Activated T-helper 9 cell treated with anti-CD3 and anti-CD28 coated beads, Interleukin-2, amount 50 U/mL, for 16 hours (primary cell): ENCODE measurements around the gene THOC5.
"Not testable (repeated sequence)": the region's sequence is repeated elsewhere in the genome, so short reads cannot be mapped to it uniquely, and the experiment has no call there.

ENCODE experiments used
- DNase-seq: peaks from one replicate; pipeline ENCODE4 v3.0.0-alpha.2; 2020; ENCODE audit warnings: low read depth

THOC5 gene

GRCh38 chr22:29563652-29564460 lies 10.3 kb upstream of the THOC5 start:
- no peak for DNase-seq

DNA sequence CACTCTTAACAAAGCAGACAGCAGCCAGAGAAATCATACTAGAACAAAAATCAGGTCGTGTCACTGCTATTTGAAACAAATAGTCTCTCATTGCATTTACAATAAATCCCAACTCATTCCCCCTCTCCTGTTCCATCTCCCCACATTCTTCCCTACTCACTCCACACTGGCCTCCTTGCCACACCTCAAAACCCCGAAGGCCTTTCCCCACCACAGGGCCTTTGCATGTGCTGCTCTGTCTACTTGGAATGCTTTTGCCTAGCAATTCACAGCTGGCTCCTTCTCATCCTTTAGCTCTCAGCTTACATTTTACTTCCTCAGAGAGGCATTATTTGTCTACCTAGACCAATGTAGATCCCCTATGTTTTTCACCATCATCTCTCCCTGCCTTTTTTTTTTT lies 6.3 kb upstream of the THOC5 start:
- DNase-seq: no peak

DNA sequence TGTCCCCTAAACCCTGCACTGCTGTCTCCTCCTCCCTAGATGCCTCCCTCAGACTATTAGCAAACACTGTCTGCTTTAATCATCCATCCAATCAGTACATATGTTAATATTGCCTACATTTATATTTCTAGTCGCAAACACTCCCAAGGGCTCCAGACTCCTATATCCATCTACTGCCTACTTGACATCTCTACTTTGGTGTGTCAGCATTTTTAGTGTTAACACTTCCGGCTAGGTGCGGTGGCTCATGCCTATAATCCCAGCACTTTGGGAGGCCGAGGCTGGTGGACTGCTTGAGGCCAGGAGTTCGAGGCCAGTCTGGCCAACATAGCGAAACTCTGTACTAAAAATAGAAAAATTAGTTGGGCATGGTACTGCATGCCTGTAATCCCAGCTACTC lies 5.5 kb upstream of the THOC5 start:
- DNase-seq: no peak

DNA sequence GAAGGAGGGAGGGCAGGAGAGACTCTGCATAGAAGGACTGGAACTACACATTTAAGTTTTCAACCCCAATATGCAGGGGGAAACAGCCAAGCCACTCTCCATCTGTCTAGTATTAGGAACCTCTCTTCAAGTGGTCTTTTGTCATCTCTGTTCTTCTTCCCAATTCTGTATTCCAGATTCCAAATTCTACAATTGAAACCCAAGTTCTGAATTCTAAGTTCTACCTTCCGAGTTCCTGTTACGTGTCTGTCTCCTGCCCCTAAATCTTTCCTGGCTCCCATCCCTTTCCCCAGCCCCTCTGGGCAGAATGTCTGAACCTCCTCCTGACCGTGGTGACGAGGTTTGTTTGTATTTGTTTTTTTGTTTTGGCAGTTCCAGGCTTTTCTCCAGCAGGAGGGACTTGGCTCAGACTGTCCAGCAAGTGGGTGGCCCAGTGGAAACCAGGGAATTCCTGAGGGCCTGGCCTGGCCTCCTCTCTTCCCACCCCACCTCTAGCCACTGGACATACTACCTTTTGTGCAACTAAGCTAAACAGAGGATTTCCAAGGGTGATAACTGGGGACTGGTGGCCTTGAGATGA lies 1.6 kb upstream of the THOC5 start:
- DNase-seq: no peak

GRCh38 chr22:29552357-29552756 lies 1.2 kb downstream of the THOC5 start:
- DNase-seq: not testable (repeated sequence)

- no peak for DNase-seq
Measured at GRCh38 chr22:29550005-29550404, 3.6 kb downstream of the THOC5 start.

DNA sequence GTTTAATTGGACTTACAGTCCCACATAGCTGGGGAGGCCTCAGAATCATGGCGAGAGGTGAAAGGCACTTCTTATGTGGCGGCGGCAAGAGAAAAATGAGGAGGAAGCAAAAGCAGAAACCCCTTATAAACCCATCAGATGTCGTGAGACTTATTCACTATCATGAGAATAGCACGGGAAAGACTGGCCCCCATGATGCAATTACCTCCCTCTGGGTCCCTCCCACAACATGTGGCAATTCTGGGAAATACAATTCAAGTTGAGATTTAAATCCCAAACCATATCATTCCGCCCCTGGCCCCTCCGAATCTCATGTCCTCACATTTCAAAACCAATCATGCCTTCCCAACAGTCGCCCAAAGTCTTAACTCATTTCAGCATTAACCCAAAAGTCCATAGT lies 8.5 kb downstream of the THOC5 start:
- DNase-seq: not testable (repeated sequence)

- DNase-seq: no peak
Measured at GRCh38 chr22:29541845-29542244, 11.7 kb downstream of the THOC5 start.

- DNase-seq: no peak
Measured at GRCh38 chr22:29539105-29539504, 14.5 kb downstream of the THOC5 start.

DNA sequence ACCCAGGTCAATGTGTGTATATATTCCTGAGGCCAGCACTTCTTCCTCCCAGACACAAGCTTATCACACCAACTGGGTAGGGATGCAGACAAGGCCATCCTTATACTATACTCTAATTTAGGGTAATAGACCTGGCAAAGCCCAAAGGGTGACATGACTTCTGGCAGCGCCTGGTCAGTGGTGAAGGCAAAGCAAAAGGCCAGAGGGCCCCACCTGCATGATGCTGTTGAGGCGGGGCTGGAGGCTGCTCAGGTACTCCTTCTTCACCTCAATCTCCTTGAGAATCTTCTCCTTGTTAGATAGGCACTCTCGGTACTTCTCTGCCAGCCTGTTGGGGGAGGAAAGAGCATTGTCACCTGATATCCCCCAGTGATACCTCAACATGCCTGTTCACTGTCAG lies 17.1 kb downstream of the THOC5 start:
- no peak for DNase-seq

GRCh38 chr22:29531419-29531818 lies 22.1 kb downstream of the THOC5 start:
- DNase-seq: no peak

DNA sequence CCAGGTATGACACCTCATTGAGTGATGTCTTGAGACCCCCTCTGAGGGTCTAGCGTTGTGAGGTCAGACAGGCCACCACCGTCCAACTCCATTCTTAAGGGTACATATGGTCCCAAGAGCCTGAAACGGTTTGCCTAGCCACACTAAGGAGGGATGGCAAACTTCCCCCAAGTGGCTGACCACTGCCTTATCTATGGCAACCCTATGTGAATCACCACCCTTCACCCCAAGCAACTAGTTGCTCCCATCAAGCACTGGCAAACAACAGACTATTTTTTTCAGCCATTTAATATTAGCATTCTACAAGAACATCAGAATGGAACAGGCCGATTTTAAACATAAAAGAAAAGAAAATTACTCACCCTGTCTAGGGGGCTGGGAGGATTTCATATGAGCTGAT lies 22.8 kb downstream of the THOC5 start:
- no peak for DNase-seq

DNA sequence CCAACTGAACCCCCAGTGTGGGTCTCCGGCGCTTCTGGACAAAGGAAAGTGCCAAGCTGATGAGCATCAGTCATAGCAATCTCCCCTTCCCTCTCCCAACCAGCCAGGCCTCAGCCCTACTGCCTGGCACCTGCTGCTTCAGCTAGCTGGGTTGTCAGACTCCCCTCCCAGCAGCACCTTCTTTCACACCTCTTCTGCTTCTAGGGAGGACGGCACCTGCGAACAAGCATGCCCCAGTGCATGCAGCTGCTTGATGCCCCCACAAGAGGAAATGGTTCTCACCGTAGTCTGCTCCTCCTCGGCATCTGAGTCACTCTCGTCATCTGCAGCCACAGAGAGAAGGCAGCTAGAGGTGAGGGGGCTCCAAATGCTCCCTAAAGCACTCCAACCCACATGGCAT lies 25.4 kb downstream of the THOC5 start:
- DNase-seq: no peak

DNA sequence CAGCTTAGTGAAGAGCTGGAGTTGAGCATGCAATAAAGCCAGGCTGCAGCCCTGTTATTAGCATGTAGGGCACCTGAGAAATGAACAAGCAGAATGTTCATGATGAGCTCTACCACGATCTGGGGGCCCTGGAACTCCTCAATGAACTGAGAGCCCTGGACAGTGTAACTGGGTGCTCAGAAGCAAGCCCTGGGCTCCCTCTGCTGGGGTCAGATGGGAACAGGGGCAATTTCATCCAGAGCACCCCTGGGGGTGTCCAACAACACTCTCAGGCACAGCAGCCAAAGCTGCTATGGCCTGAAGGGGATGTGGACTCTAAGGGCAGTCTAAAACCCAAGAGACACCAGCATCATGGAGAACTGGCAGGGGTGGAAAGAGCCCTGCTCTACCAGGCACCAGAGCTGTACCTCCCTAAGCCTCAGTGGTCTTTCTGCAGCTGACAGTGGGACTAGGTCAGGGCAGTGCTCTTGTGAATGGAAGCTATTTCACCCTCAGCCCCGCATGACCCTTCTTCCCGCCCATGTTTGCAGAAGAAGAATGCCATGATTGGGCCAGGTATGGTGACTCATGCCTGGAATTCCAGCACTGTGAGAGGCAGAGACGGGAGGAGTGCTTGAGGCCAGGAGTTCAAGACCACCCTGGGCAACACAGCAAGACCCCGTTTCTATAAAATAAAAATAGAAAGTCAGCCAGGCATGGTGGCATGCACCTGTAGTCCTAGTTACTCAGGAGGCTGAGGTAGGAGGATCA lies 28.9 kb downstream of the THOC5 start:
- DNase-seq: no peak

- DNase-seq: no peak
Measured at GRCh38 chr22:29523761-29524160, 29.8 kb downstream of the THOC5 start.

DNA sequence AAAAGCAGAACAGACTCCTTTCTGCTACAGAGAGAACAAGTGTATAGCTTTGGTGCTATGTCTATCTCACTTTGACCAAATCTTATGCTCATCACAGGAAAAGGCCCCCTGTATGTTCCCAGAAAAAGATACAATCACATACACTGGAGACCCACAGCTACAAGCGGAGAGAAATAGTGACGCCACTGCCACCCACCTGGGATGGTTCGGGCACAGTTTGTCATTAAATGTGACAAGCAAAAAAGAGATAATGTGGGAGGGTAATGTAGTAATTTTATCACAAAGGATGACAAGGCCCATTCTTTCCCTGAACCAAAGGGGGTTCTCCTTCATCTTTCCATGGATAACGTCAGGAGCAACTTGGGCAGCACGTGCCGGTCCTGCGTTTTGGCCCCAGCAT lies 32.0 kb downstream of the THOC5 start:
- DNase-seq: no peak

DNA sequence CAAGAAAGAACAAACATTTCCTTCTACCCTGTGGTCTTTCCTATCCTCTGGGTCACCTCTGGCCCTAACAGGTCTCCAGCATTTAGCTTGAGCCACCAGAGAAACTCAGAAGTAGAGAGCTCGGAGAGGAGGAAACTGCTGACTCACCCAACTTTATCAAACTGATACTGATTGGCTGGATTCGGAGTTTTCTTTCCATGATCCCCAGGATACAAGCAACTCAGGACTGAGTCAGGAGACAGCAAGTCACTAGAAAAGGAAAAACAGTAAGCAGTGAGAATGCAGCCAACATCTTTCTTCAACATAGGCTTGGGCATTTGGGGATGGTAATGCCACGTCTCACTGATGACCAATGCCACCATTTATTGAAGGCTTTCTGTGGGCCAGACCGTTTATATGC lies 32.7 kb downstream of the THOC5 start:
- no peak for DNase-seq

- DNase-seq: no peak
Measured at GRCh38 chr22:29519996-29520395, 33.6 kb downstream of the THOC5 start.

- DNase-seq: no peak
Measured at GRCh38 chr22:29518427-29518826, 35.1 kb downstream of the THOC5 start.

GRCh38 chr22:29517215-29517908 lies 36.2 kb downstream of the THOC5 start:
- DNase-seq: no peak

GRCh38 chr22:29512031-29512430 lies 41.5 kb downstream of the THOC5 start:
- DNase-seq: no peak

DNA sequence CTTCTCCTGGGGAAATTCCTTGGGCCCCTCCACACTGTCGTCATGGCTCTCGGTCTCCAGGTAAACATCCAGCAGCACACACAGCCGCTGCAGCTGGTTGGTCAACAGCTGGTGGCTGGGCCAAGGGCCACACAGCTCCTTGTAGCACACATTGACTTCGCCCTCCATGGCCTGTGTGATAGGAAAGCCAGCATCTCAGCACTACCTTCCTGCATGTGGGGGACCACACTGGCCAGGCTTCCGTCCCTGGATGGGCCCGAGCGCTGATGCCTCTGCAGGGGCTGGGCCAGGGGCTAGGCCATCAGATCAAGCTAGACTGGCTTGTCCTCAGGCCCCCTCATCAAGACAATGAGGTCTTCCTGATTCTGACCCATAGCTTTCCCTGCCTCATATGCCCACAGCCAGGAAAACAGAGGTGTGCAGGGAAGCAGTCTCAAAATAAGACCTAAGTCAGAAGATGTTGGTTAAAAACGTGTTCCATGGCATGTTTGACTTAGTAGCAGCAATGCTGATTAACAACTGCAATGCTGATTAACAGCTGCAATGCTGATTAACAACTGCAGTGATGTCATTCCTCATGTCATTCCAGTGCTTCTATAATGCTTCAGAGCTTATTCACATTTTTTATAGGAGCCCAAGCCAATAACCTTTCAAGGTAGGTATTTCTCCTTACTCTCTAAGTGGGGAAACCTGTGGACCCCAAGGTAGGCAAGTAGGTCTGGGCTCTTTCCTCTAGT lies 42.3 kb downstream of the THOC5 start:
- DNase-seq: no peak
